PFSK-1 (cell line): ENCODE data around the gene HMGCLL1. TPM values are rescaled to one million over a fixed set of nuclear protein-coding genes. Genes with fewer than 3 reads are reported as not detected.

Experiments
- FOXP2 ChIP-seq: optimal IDR thresholded peaks from 2 replicates; pipeline ENCODE3; 2011; ENCODE audit warnings: borderline replicate concordance, control low read depth, inconsistent platforms; ENCODE audit not compliant: insufficient read depth; ENCODE audit errors: extremely low read length, extremely low read depth
- POLR2AphosphoS5 ChIP-seq: IDR thresholded peaks from 2 replicates; pipeline ENCODE4 v1.6.1; 2012; ENCODE audit warnings: low read depth, mild to moderate bottlenecking, control low read depth, low read length, moderate library complexity
- SIN3A ChIP-seq: IDR thresholded peaks from 2 replicates; pipeline ENCODE4 v1.6.1; 2012; ENCODE audit warnings: mild to moderate bottlenecking, low read length, moderate library complexity, borderline replicate concordance; ENCODE audit not compliant: insufficient read depth
- TAF1 ChIP-seq: IDR thresholded peaks from 2 replicates; pipeline ENCODE4 v1.6.1; 2012; ENCODE audit warnings: low read length, control low read depth, borderline replicate concordance; ENCODE audit not compliant: insufficient read depth
- polyA plus RNA-seq: library from polyadenylated mRNA; unstranded; fragments of >200 nt; gene quantifications from one replicate; pipeline ENCODE4 v1.2.1, GENCODE V29; 2012; ENCODE audit warnings: low read depth, missing spikeins; ENCODE audit not compliant: insufficient read length
- TF ChIP-seq, protein P1 (sequence below), 2 experiments: IDR thresholded peaks; 2 replicates each; pipeline versions ENCODE4 v1.6.1 to v1.8.0; 2011 to 2012; ENCODE audit warnings: low read depth in 2 of 2, low read length in 2 of 2, control low read depth in 1 of 2, inconsistent platforms in 1 of 2, mild to moderate bottlenecking in 1 of 2, moderate library complexity in 1 of 2; ENCODE audit not compliant: insufficient read depth in 1 of 2

The HMGCLL1 gene
- not detected for polyA plus RNA-seq

DNA sequence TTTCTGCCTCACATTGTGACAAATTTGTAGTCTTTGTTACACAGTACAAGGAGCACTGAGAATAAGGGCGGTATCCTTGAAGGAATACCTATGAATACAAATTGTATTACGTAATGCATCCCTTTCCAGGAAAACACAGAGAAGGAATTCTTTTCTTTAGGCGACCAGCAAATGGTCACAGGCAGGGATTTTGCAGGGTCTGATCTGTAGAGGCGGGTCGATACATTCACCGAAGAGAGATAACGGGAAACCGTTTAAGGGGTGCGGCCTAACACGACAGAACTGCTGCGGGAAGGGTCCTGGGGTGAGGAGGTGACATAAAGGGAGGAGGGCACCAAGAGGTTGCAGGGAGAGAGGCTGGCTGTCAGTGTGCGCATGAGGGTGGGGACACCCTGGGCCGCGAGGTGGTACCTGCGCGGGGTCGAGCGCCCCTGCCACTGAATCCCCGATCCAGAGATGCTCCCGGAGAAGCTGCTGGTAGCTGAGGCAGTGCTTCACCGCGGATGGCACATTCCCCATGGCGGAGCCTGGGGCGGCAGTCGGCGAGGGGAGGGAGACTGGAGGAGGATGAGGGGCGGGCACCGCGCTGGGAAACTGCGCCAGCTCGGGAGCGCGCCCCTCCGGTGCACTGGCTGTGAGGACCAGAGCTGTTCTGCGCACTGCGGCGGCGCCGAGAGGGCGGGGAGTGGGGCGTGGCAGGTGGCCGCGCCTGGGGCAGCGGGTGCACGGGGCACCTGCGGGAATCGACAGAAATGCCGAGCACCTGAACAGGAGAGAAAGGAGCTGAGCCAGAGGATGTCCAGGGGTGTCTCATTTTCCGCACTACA lies at the start of gene HMGCLL1:
HMGCLL1 (minus strand) TSS at position 656 of the 827 bp plus-strand sequence; CDS start at position 519, 137 bp downstream.
- TF ChIP-seq FOXP2 (no peak), TAF1 (no peak), POLR2AphosphoS5 (no peak), SIN3A (no peak)
- TF ChIP-seq, protein P1, sequence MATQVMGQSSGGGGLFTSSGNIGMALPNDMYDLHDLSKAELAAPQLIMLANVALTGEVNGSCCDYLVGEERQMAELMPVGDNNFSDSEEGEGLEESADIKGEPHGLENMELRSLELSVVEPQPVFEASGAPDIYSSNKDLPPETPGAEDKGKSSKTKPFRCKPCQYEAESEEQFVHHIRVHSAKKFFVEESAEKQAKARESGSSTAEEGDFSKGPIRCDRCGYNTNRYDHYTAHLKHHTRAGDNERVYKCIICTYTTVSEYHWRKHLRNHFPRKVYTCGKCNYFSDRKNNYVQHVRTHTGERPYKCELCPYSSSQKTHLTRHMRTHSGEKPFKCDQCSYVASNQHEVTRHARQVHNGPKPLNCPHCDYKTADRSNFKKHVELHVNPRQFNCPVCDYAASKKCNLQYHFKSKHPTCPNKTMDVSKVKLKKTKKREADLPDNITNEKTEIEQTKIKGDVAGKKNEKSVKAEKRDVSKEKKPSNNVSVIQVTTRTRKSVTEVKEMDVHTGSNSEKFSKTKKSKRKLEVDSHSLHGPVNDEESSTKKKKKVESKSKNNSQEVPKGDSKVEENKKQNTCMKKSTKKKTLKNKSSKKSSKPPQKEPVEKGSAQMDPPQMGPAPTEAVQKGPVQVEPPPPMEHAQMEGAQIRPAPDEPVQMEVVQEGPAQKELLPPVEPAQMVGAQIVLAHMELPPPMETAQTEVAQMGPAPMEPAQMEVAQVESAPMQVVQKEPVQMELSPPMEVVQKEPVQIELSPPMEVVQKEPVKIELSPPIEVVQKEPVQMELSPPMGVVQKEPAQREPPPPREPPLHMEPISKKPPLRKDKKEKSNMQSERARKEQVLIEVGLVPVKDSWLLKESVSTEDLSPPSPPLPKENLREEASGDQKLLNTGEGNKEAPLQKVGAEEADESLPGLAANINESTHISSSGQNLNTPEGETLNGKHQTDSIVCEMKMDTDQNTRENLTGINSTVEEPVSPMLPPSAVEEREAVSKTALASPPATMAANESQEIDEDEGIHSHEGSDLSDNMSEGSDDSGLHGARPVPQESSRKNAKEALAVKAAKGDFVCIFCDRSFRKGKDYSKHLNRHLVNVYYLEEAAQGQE (IDR thresholded peaks at IDR 0.05; ENCODE audit: insufficient read depth in 1 of 2, low read depth in 2 of 2, low read length in 2 of 2): no peak

DNA sequence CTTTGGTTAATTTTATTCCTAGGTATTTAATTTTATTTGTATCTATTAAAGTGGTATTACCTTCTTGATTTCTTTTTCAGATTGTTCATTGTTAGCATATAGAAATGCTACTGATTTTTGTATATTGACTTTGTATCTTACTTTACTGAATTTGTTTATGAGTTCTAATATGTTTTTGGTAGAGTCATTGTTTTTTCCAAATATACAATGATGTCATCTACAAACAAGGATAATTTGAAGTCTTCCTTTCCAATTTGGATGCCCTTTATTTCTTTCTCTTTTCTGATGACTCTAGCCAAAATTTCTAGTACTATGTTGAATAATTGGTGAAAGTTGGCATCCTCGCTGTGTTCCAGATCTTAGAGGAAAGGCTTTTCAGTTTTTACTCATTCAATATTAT lies 43.0 kb upstream of the HMGCLL1 start:
- TF ChIP-seq SIN3A: no peak
- TF ChIP-seq POLR2AphosphoS5: no peak
- TF ChIP-seq TAF1: no peak
- no peak for TF ChIP-seq FOXP2
- TF ChIP-seq, protein P1 (IDR thresholded peaks at IDR 0.05; ENCODE audit: insufficient read depth in 1 of 2, low read depth in 2 of 2, low read length in 2 of 2): no peak

DNA sequence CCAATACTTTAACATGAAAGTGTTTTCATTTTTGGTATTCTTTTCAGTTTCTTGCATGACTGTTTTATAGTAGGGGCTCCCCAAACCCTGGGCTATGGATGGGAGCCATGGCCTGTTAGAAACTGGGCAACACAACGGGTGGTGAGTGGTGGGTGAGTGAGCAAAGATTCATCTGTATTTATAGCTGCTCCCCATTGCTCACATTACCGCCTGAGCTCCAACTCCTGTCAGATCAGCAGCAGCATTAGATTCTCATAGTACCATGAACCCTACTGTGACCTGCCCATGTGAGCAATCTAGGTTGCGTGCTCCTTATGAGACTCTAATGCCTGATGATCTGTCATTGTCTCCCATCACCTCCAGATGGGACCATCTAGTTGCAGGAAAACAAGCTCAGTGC lies 42.3 kb upstream of the HMGCLL1 start:
- TF ChIP-seq SIN3A (no peak), FOXP2 (no peak), POLR2AphosphoS5 (no peak), TAF1 (no peak)
- TF ChIP-seq, protein P1 (IDR thresholded peaks at IDR 0.05; ENCODE audit: insufficient read depth in 1 of 2, low read depth in 2 of 2, low read length in 2 of 2): no peak

DNA sequence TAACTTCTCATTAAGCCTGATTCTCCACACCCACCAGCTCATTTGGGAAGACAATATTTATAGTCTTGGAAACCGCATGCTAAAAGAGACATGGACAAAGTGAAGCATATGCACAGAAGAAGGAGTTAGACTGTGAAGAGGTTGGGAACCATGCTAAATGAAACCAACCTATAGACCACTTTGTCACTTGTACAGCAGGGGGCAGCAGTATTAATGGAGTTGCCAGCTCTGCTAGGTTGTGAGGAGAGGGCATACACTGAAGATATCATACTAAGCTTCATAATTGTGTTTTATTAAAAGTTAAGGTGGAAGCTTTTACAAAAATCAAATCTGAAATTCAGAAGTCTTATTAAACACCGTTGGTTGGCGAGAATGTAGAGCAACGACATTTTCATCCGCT lies 38.3 kb upstream of the HMGCLL1 start:
- TF ChIP-seq, protein P1 (IDR thresholded peaks at IDR 0.05; ENCODE audit: insufficient read depth in 1 of 2, low read depth in 2 of 2, low read length in 2 of 2): no peak
- TF ChIP-seq FOXP2: no peak

GRCh38 chr6:55604021-55604420 lies 25.0 kb upstream of the HMGCLL1 start:
- TF ChIP-seq POLR2AphosphoS5: no peak
- TF ChIP-seq SIN3A: no peak
- TF ChIP-seq TAF1: no peak
- TF ChIP-seq, protein P1 (IDR thresholded peaks at IDR 0.05; ENCODE audit: insufficient read depth in 1 of 2, low read depth in 2 of 2, low read length in 2 of 2): no peak
- no peak for TF ChIP-seq FOXP2
